ENCODE data around the gene BEND6. TPM values are rescaled to one million over a fixed set of nuclear protein-coding genes. Genes with fewer than 3 reads are reported as not detected.
A peak's percentile ranks its signal among the peaks of the same experiment; 100 is the strongest.

The BEND6 gene
- total RNA-seq (2014; rRNA removed; shearing (Covaris generic)), result 10.5 and 18.9 TPM in 2 replicates

DNA sequence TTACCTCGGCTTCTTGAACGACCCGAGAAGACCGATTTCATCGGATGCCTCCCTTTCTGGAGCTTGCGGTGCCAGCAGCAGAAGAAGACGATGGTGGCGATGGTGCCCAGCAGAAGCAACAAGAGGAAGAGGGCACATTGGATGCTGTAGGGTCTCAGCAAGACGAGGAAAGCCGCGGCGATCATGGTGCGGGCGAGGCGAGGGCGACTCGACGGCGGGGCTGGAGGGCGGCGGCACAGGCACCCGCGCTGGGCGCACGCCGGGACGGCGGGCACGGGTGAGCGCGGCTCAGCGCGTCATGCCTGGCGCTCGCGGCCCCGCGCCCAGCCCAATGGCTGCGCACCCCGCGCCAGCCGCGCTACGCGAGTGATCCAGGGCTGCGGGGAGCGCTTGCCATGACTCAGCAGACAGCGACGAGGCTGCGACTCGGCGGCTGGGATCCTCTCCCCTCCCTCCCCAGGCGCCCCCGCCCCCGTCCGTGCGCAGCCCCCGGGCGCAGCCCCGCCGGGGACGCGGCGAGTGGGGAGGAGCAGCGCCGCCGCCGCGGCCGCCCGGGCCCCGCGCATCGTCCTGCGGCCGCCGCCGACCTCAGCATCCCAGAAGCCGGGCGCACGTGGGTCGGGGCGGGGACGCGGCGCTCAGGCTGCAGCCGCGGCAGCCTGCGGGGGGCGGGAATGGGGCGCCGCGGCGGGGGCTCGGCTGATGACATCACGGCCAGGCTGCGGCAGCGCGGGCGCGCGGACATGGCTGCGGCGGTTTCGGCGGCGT, at the start of gene BEND6:
Gene BEND6 (plus strand): TSS at position 705 of the 768 bp plus-strand sequence. CDS start 26,704 bp downstream, outside the sequence.
- DNase-seq (ENCODE audit: low spot score), result peak; percentile 84

GRCh38 chr6:56905378-56905777, 49.5 kb upstream of the BEND6 start:
- no peak for DNase-seq (ENCODE audit: low spot score)

GRCh38 chr6:56906752-56907151, 48.2 kb upstream of the BEND6 start:
- no peak for DNase-seq (ENCODE audit: low spot score)

- no peak for DNase-seq (ENCODE audit: low spot score)
These were observed 45.6 kb upstream of the BEND6 start for GRCh38 chr6:56909115-56909907.

GRCh38 chr6:56911847-56912246, 43.1 kb upstream of the BEND6 start:
- peak; percentile 48 for DNase-seq (ENCODE audit: low spot score)

DNA sequence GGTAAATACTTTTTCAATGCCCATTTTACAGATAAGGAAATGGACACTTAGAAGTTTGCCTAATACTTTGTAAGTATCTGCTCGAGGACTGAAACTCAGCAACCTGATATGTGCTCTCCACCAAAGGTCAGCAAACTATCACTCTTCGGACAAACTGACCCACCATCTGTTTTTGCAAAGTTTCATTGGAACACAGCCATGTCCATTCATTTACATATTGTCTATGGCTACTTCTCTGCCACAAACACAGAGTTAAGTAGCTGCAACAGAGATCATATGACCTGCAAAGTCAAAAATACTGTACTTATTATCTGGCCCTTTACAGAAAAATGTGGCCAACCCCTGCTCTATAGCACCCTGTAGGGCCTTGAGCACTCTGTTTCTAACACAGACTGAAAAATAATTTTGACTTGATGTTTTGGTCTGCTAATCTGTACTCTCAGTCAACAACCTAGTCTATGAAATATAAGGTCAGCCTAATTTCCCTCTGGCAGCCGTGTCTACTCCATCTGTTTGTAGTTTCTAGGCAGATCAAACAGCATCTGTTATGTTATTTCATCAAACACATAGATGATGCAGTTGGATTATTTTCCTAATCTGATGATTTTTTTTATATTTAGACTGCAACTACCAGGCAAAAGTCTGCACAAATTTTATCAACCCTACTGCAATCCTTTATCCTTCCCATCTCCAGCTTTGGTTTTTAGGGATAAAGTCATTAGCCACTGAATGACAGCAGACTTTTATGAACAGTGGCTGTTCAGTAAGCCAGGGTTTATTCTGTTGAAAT, 41.4 kb upstream of the BEND6 start:
- no peak for DNase-seq (ENCODE audit: low spot score)

DNA sequence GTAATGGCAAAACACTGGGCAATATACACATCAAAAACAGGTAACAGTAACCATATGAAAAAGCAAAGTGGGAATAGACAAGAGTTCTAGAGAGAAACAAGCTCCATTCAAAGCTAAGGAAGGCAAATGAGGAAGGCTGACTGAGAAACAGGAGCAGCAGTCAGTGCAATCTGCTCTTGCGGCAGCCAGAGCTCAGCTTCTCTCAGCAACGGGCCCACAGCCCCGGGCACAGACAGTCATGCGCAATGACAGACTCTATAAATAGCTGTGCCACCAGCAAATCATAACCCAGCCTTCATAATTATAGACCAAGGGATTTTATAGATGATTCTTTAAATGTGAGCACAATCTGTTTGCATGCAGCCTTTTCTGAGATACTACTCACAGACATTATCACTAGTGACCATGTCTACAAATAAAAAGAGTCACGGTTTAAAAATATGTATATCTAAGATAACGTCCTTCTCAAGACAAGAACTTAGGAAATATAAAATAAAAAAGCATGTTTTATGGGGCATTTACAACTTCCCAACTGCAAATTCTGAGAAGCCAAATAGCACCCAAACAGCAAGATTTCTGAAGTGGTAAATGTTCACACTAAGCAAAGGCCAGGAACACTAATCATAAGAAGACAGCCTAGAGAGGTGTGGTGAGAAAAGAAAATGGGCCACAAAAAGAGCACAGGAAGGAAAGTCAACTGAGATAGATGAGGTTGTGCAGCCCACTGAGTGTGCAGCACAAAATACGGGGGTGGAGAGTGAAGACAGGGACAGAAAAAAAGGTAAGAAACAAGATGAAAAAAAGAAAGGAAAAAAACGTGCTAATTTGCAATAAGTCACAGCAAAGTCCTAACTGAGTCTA, 39.9 kb upstream of the BEND6 start:
- DNase-seq (ENCODE audit: low spot score), result no peak

DNA sequence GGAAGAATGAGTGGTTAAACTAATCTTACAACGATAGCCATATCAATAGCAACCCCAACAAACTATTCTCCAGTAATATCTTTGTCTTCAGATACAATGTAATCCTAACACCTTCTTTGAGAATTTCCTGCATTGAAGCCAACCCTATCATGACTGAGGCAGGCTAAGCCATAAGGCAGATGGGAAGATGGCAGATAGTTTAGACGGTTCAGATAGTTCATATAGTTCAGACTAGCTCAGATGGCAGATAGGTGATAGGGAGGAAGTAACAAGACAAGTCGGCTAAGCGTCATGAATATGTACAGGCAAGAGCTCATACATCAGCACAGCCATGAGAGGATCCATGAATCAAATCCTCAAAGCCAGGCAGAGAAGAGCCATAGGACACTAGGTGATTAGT, 39.1 kb upstream of the BEND6 start:
- no peak for DNase-seq (ENCODE audit: low spot score)

DNA sequence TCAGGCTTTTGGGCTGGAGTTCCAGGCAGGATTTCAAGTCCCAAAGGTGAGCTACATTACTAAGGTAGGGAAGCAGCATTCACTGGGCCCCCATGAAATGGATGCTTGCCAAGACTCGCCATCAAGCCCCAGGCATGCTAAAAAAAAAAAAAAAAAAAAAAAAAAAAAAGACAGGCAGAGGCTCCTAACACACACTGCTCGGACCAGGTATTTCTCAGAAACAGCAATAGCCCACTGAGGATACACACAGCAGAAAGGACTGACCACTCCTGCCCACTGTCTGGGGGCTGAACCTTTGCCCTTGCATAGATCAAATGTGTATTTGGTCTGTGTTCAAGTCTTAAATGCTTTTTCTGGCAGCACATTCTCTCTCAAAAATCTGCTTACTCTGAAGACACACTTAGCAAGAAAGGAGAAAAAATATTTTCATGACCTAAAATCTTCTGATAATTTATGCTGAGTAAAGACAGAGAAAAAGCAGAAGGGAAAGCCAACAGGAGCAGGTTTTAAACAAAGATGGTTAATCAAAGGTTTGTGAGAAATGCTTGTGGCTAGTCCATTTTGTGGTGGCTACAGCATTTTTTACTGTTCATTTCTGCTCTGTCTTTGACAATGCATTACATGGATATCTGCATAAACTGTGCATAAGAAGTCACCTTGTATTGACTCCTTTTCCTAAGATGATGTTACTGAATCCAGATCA, 37.9 kb upstream of the BEND6 start:
- no peak for DNase-seq (ENCODE audit: low spot score)

GRCh38 chr6:56922645-56923044, 32.3 kb upstream of the BEND6 start:
- no peak for DNase-seq (ENCODE audit: low spot score)

DNA sequence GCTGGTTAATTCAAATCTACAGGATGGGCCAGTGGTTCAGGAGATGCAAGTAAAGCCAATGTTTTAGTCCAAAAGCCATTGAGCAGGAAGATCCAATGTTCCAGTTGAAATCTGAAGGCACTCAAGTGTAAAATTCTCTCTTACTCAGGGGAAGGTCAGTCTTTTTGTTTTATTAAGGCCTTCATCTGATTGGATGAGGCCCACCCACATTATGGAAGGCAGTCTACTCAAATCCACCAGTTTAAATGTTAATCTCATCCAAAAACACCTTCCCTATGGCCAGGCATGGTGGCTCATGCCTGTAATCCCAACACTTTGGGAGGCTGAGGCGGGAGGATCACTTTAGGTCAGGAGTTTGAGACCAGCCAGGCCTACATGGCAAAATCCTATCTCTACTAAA, 31.3 kb upstream of the BEND6 start:
- no peak for DNase-seq (ENCODE audit: low spot score)

DNA sequence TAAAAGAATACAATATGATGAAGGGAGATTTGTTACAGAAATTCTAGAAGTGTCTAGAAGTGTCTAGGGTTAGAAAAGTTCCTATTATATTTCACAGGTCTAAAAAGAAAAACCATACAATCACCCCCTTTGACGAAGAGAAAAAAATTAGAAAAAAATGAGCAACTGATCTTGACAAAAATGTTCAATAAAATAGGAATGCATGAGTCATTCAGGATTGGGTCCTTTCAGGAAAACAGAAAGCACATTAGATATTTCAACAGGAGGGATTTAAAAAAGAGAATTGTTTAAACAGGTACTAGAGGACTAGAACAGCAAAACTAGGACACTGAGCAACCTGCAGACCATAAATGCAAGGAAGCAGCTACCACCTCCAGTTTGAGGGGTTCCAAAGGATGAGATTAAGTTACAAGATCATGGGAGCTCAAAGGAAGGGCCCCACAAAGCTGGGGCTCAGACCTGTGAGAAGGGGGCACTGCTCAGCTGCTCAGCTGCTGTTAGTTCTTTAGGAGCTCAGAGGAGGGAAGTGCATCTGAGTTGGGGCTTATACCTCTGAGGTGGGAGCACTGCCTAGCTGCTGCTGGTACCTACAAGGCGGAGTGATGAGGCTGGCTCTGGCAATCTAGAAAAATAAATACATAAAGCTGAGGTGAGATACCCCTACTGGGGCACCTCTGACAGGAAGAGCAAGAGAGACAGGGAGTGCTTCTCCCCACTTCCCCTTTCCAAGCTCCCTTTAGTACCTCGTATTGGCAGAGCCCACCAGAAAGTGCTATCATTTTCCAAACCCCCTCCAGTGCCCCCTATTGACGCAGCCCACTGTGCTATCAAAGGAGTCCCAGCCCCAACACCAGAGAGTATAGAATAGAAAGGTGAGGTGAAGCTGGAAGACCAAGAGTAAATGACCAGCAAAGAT, 27.1 kb upstream of the BEND6 start:
- DNase-seq (ENCODE audit: low spot score), result no peak

GRCh38 chr6:56930846-56931245, 24.1 kb upstream of the BEND6 start:
- DNase-seq (ENCODE audit: low spot score), result no peak

GRCh38 chr6:56932910-56933477, 21.9 kb upstream of the BEND6 start:
- no peak for DNase-seq (ENCODE audit: low spot score)

DNA sequence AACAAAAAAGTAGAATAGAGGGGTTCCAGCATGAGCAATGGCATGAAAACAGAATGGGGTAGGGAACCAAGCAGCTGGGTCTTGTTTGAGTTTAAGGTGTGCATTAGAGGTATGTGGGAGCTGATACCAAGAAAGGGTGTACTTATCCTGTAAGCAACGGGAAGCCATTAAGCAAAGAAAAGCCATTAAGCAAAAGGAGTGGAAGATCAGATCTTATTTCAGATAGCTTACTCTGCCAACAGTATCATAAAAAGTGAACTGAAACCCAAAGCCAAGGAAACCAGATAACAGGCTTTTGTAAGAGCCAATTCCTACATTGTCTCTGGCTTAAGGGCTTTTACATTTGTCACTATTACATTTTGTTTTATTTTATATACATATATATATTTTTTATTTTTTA, 21.3 kb upstream of the BEND6 start:
- no peak for DNase-seq (ENCODE audit: low spot score)

DNA sequence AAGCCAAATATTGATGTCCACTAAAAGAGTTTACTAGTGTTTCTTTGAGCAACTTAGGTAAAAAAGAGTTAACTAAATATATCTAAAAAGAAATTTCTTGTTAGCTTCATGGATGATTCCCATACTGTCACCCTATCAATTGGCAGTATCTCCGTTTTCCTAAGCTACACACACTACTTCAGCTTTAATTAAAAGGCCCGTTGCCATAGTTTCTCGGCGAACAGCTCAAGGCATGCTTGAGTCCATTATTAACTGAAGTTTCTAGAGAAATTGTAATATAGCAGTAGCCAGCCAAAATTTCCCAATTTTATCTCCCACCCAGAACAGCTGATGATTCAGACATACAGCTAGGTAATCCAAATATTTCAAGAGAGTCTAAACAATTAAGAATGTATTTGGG, 20.0 kb upstream of the BEND6 start:
- DNase-seq (ENCODE audit: low spot score), result no peak

GRCh38 chr6:56936466-56936865, 18.4 kb upstream of the BEND6 start:
- DNase-seq (ENCODE audit: low spot score), result no peak

DNA sequence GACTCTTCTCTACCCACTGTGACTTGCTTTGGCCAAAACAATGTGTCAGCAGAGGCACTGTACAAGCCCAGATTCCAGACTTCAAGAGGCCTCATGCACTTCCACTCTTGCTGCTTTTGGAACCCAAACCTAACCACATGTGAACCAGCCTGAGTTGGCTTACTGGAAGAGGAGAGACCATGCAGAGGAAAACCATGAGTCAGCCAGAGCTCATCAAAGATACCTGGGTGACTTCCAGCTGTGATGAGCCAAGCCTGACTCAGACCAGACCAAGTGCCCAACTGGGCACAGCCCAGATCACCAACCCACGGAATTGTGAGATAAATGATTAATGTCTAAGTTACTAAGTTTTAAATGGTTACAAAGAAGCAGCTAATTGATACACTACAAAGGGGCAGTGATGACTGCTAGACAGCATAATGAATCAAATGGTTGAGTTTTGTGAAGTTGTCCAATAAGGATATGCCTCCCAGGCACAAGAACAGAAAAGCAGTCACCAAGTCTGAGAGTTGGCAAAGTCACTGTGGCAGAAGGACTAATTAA, 16.2 kb upstream of the BEND6 start:
- DNase-seq (ENCODE audit: low spot score), result peak; percentile 98

DNA sequence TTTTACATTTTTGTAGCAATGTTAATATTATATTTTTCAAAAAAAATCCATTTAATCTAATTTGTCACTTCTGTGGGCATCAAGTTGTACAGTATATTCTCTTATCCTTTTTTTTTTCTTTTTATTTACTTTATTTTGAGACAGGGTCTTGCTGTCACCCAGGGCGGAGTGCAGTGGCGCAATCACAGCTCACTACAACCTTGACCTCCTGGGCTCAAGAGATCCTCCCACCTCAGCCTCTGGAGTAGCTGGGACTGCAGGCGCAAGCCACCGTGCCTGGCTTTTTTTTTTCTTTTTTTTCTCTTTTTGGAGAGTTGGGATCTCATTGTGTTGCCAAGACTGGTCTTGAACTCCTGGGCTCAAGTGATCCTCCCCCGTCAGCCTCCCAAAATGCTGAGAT, 14.4 kb upstream of the BEND6 start:
- DNase-seq (ENCODE audit: low spot score), result no peak
